CD4-positive, alpha-beta T cell treated with Interleukin-10 for 1 hour (primary cell): ENCODE results near the gene GLO1.
A peak's percentile ranks its signal among the peaks of the same experiment; 100 is the strongest.

ENCODE experiments used
- DNase-seq: peaks from one replicate; pipeline ENCODE4 v3.0.0-alpha.2; 2020

The GLO1 gene

GRCh38 chr6:38656896-38657295 lies 46.0 kb downstream of the GLO1 start:
- DNase-seq = no peak

GRCh38 chr6:38654263-38654662 lies 48.7 kb downstream of the GLO1 start:
- DNase-seq = no peak

- no peak for DNase-seq
Observed at GRCh38 chr6:38651121-38651784, 51.7 kb downstream of the GLO1 start.

- DNase-seq = no peak
Observed at GRCh38 chr6:38650207-38650752, 52.7 kb downstream of the GLO1 start.

GRCh38 chr6:38649744-38650143 lies 53.2 kb downstream of the GLO1 start:
- DNase-seq = no peak

GRCh38 chr6:38648629-38649028 lies 54.3 kb downstream of the GLO1 start:
- DNase-seq = no peak

- no peak for DNase-seq
Observed at GRCh38 chr6:38646166-38646878, 56.6 kb downstream of the GLO1 start.

- no peak for DNase-seq
Observed at GRCh38 chr6:38644951-38645350, 58.0 kb downstream of the GLO1 start.

GRCh38 chr6:38640216-38640909 lies 62.6 kb downstream of the GLO1 start:
- DNase-seq = no peak

- peak; percentile 87 for DNase-seq
Observed at GRCh38 chr6:38639498-38640215, 63.3 kb downstream of the GLO1 start, which contains the start of gene BTBD9. TSS of gene BTBD9 (minus strand) at chr6:38639929.

GRCh38 chr6:38638941-38639497 lies 63.9 kb downstream of the GLO1 start:
- peak; percentile 64 for DNase-seq

GRCh38 chr6:38637756-38638155 lies 65.2 kb downstream of the GLO1 start:
- no peak for DNase-seq

- no peak for DNase-seq
Observed at GRCh38 chr6:38636027-38636426, 66.9 kb downstream of the GLO1 start.

- no peak for DNase-seq
Observed at GRCh38 chr6:38634518-38634917, 68.4 kb downstream of the GLO1 start.

GRCh38 chr6:38632490-38632889 lies 70.5 kb downstream of the GLO1 start:
- no peak for DNase-seq

GRCh38 chr6:38631186-38631783 lies 71.7 kb downstream of the GLO1 start:
- no peak for DNase-seq
